GM12878 (cell line): ENCODE measurements around the gene EEPD1. TPM values are rescaled to one million over a fixed set of nuclear protein-coding genes. Genes with fewer than 3 reads are reported as not detected.

Source experiments
- ATAC-seq: fragments of 200-7000 bp; cut with Tn5 transposase; 3 replicates; pipeline ENCODE4 v1.9.1; 2020; ENCODE audit warnings: mild to moderate bottlenecking, moderate library complexity
- BruUV-seq: library from RNA; stranded (reverse); fragments of 400-500 nt; replicated peaks from 2 replicates; lab custom pipeline; 2021; lab: Mats Ljungman, UMichigan
- CTCF ChIA-PET: fragments of 300-600 bp; sonication (Branson Sonifier 250); formaldehyde crosslinking; extraction: SDS; loops from one replicate; lab custom pipeline; 2021; ENCODE audit warnings: inconsistent platforms; lab: Yijun Ruan, JAX
- POLR2A ChIA-PET: fragments of 350-600 bp; formaldehyde crosslinking; extraction: SDS; loops from one replicate; lab custom pipeline; 2021; ENCODE audit warnings: inconsistent platforms; lab: Charles Lee
- RAD21 ChIA-PET: fragments of 300-600 bp; sonication (Branson Sonifier 250); formaldehyde crosslinking; loops from one replicate; lab custom pipeline; 2023; ENCODE audit warnings: antibody characterized with exemption; ENCODE audit not compliant: unreplicated experiment; lab: Charles Lee
- SMC1A ChIA-PET: fragments of 300-600 bp; sonication (Branson Sonifier 250); formaldehyde crosslinking; loops from one replicate; lab custom pipeline; 2023; ENCODE audit not compliant: unreplicated experiment, uncharacterized antibody; lab: Charles Lee
- DNase-seq: peaks from one replicate; pipeline ENCODE4 v3.0.0-alpha.2; 2011; ENCODE audit warnings: low read depth, low spot score
- FAIRE-seq: peaks from 3 replicates; lab custom pipeline; 2011; peaks lifted over from hg19 to GRCh38; lab: Jason Lieb, UNC
- H2AFZ ChIP-seq: 2 replicates; pipeline ENCODE4 v1.6.0; 2011; ENCODE audit warnings: low read depth, low read length, control low read depth; ENCODE audit not compliant: control insufficient read depth
- H3K27ac ChIP-seq: 2 replicates; pipeline ENCODE4 v1.5.1; 2011; ENCODE audit warnings: control low read depth; ENCODE audit not compliant: control insufficient read depth, insufficient read depth
- H3K27me3 ChIP-seq, 2 experiments: replicated peaks in 1 of 2; 2 replicates each; pipeline versions ENCODE4 v1.6.0 to v1.6.1; 2011; ENCODE audit warnings: low read length in 1 of 2; ENCODE audit not compliant: control insufficient read depth in 2 of 2, insufficient read depth in 2 of 2
- H3K36me3 ChIP-seq, 2 experiments: 2 replicates each; pipeline ENCODE4 v1.5.1; 2011; ENCODE audit warnings: low read length in 1 of 2; ENCODE audit not compliant: control insufficient read depth in 2 of 2, insufficient read depth in 2 of 2
- H3K4me1 ChIP-seq: 2 replicates; pipeline ENCODE4 v1.6.1; 2011; ENCODE audit warnings: mild to moderate bottlenecking, low read length, moderate library complexity, mixed read lengths; ENCODE audit not compliant: control insufficient read depth, insufficient read depth
- H3K4me2 ChIP-seq: 2 replicates; pipeline ENCODE4 v1.6.0; 2011; ENCODE audit warnings: control low read depth; ENCODE audit not compliant: control insufficient read depth, insufficient read depth
- H3K4me3 ChIP-seq: fragments of 200-600 bp; sonication (generic); 2 replicates; pipeline ENCODE4 v1.5.1; 2016
- H3K79me2 ChIP-seq: 2 replicates; pipeline ENCODE4 v1.6.0; 2011; ENCODE audit warnings: low read length; ENCODE audit not compliant: control insufficient read depth, insufficient read depth
- H3K9ac ChIP-seq: 2 replicates; pipeline ENCODE4 v1.8.0; 2011; ENCODE audit warnings: low read length, control low read depth, mixed read lengths; ENCODE audit not compliant: control insufficient read depth, insufficient read depth
- H3K9me3 ChIP-seq: replicated peaks from 3 replicates; pipeline ENCODE4 v1.5.1; 2011; ENCODE audit warnings: mild to moderate bottlenecking, low read length; ENCODE audit not compliant: control insufficient read depth, insufficient read depth
- H4K20me1 ChIP-seq: 2 replicates; pipeline ENCODE4 v1.6.0; 2011; ENCODE audit not compliant: control insufficient read depth, insufficient read depth
- BHLHE40 ChIP-seq, 2 experiments: fragments of 450-650 bp in 1 of 2; IDR thresholded peaks; 2 replicates each; pipeline ENCODE4 v1.6.1; 2011 to 2017; ENCODE audit warnings: low read depth in 2 of 2, borderline replicate concordance in 1 of 2, improper control_type of control experiment in 1 of 2, low read length in 1 of 2, mild to moderate bottlenecking in 1 of 2
- E4F1 ChIP-seq: fragments of 450-650 bp; IDR thresholded peaks from 2 replicates; pipeline ENCODE4 v1.6.1; 2018; ENCODE audit warnings: borderline replicate concordance, mild to moderate bottlenecking; ENCODE audit not compliant: partially characterized antibody
- KLF5 ChIP-seq: fragments of 450-650 bp; IDR thresholded peaks from 2 replicates; pipeline ENCODE4 v1.6.1; 2014; ENCODE audit warnings: mild to moderate bottlenecking; ENCODE audit not compliant: partially characterized antibody
- MLLT1 ChIP-seq: fragments of 450-650 bp; IDR thresholded peaks from 2 replicates; pipeline ENCODE4 v1.6.1; 2016; ENCODE audit warnings: mild to moderate bottlenecking
- MTA2 ChIP-seq: fragments of 450-650 bp; IDR thresholded peaks from 2 replicates; pipeline ENCODE4 v1.6.1; 2016; ENCODE audit warnings: low read depth, mild to moderate bottlenecking, moderate library complexity
- NFXL1 ChIP-seq: fragments of 450-650 bp; IDR thresholded peaks from 2 replicates; pipeline ENCODE4 v1.6.1; 2017; ENCODE audit warnings: antibody characterized with exemption, mild to moderate bottlenecking, borderline replicate concordance
- RAD51 ChIP-seq: fragments of 450-650 bp; IDR thresholded peaks from 2 replicates; pipeline ENCODE4 v1.6.1; 2016; ENCODE audit warnings: moderate library complexity, mild to moderate bottlenecking, inconsistent platforms
- USF1 ChIP-seq: IDR thresholded peaks from 2 replicates; pipeline ENCODE4 v1.6.1; 2011; ENCODE audit warnings: borderline replicate concordance, low read depth, mild to moderate bottlenecking, moderate library complexity, mixed read lengths, low read length; ENCODE audit not compliant: insufficient read depth; ENCODE audit errors: extremely low read length
- ZNF207 ChIP-seq: fragments of 450-650 bp; IDR thresholded peaks from 2 replicates; pipeline ENCODE4 v1.6.1; 2014; ENCODE audit warnings: antibody characterized with exemption, mild to moderate bottlenecking, borderline replicate concordance
- WGBS: methylation state at CpG from one replicate; pipeline ENCODE4 v1.1.6; 2016; ENCODE audit warnings: low lambda C conversion rate; ENCODE audit not compliant: insufficient replicate concordance, insufficient coverage; ENCODE audit errors: missing lambda C conversion rate; 5-methylcytosine and 5-hydroxymethylcytosine counted together
- in situ Hi-C: fragments of 300-500 bp; cut with MboI; formaldehyde crosslinking; loops from 9 replicates; pipeline ENCODE4 v1.14.3; 2018; ENCODE audit warnings: mixed read lengths
- intact Hi-C: fragments of 100-400 bp; cut with micrococcal nuclease; formaldehyde crosslinking; loops from one replicate; pipeline ENCODE4 v1.14.2; 2022; ENCODE audit not compliant: unreplicated experiment
- polyA plus RNA-seq, 11 experiments: library from polyadenylated mRNA; depleted of rRNA in 4 of 11; unstranded in 6 of 11; stranded (reverse) in 5 of 11; fragments of >200 nt; fragmentation: Nextera tagmentation in 4 of 11; fragmentation: Illumina TruSeq in 1 of 11; extraction: Ambion mirVana in 4 of 11; extraction: Trizol in 1 of 11; gene quantifications; 1 replicate in 1 of 11; 2 replicates in 10 of 11; pipeline versions ENCODE4 v1.2.1 to v1.2.3, GENCODE V29; 2011 to 2016; ENCODE audit warnings: inconsistent platforms in 2 of 11, missing spikeins in 2 of 11, low read depth in 1 of 11
- total RNA-seq, 4 experiments: library from RNA; depleted of rRNA in 3 of 4; stranded (reverse); fragments of >200 nt in 3 of 4; fragmentation: Illumina TruSeq in 1 of 4; extraction: Trizol in 1 of 4; gene quantifications; 2 replicates each; pipeline versions ENCODE4 v1.2.1 to v1.2.3, GENCODE V29; 2013 to 2021
- TF ChIP-seq, protein P1 (sequence below): IDR thresholded peaks from 2 replicates; pipeline ENCODE4 v1.6.1; 2012; ENCODE audit warnings: low read depth, low read length, improper control_type of control experiment
- TF ChIP-seq, protein P2 (sequence below): fragments of 450-650 bp; IDR thresholded peaks from 2 replicates; pipeline ENCODE4 v1.6.1; 2016; ENCODE audit warnings: mild to moderate bottlenecking

EEPD1 gene
- total and polyA plus RNA-seq, 10 of the 15 experiments (the other 5 are each of a cell fraction or from before 2014, with no cell fraction given) = 0.24 to 2.8 (median 0.86) TPM; not detected in 1

- POLR2A ChIA-PET = interaction anchor here (0.7 kb wide), 1 partner anchor 98 kb away, joined by 3 read pairs; no protein-coding TSS in a partner anchor
- FAIRE-seq = no peak
- BruUV-seq = no TSS peak
Observed at GRCh38 chr7:36165059-36165458, 12.0 kb downstream of the EEPD1 start.

More at GRCh38 chr7:36165059-36165458, 12.0 kb downstream of the EEPD1 start:
- DNase-seq (no peak), ATAC-seq (peak; percentile 6; the same call in 2 of the 3 replicates)
- H3K4me1 ChIP-seq = no peaks in the 10 kb centered on the region
- H3K79me2 ChIP-seq = no peaks in the 10 kb centered on the region
- H3K9me3 ChIP-seq = no peaks in the 10 kb centered on the region
- no peak overlapping the region for H3K27ac ChIP-seq
- H3K36me3 ChIP-seq = no peaks in the 10 kb centered on the region
- ChIA-PET SMC1A (interaction anchor here (1.3 to 4.2 kb wide), 4 partner anchors 8 to 121 kb away, joined by 3 to 21 read pairs (median 12); no protein-coding TSS in a partner anchor), CTCF (interaction anchor here (1.0 to 1.3 kb wide), 2 partner anchors 36 to 127 kb away, joined by 3 read pairs; no protein-coding TSS in a partner anchor), RAD21 (interaction anchor here (0.9 to 1.3 kb wide), 2 partner anchors 10 to 123 kb away, joined by 3 to 4 read pairs; no protein-coding TSS in a partner anchor)
- H3K4me2 ChIP-seq = no peak overlapping the region
- no peak overlapping the region for H3K9ac ChIP-seq
- WGBS = 16% methylated on average over 2 of the region's 2 CpGs
- intact Hi-C loops (no loop called here), in situ Hi-C loops (no loop called here)
- no peak for TF ChIP-seq BHLHE40 (IDR thresholded peaks at IDR 0.05; ENCODE audit: borderline replicate concordance in 1 of 2, low read depth in 2 of 2, low read length in 1 of 2)
- no peak for TF ChIP-seq RAD51
- TF ChIP-seq USF1 = no peak
- TF ChIP-seq, protein P1, sequence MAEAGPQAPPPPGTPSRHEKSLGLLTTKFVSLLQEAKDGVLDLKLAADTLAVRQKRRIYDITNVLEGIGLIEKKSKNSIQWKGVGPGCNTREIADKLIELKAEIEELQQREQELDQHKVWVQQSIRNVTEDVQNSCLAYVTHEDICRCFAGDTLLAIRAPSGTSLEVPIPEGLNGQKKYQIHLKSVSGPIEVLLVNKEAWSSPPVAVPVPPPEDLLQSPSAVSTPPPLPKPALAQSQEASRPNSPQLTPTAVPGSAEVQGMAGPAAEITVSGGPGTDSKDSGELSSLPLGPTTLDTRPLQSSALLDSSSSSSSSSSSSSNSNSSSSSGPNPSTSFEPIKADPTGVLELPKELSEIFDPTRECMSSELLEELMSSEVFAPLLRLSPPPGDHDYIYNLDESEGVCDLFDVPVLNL = no peak
- TF ChIP-seq, protein P2, sequence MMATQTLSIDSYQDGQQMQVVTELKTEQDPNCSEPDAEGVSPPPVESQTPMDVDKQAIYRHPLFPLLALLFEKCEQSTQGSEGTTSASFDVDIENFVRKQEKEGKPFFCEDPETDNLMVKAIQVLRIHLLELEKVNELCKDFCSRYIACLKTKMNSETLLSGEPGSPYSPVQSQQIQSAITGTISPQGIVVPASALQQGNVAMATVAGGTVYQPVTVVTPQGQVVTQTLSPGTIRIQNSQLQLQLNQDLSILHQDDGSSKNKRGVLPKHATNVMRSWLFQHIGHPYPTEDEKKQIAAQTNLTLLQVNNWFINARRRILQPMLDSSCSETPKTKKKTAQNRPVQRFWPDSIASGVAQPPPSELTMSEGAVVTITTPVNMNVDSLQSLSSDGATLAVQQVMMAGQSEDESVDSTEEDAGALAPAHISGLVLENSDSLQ = no peak
- no peak for TF ChIP-seq MTA2
- no peak for TF ChIP-seq ZNF207
- TF ChIP-seq KLF5 = no peak
- TF ChIP-seq MLLT1 = no peak
- no peak for TF ChIP-seq E4F1
- TF ChIP-seq NFXL1 = no peak
- H2AFZ ChIP-seq = no peak overlapping the region
- no peak overlapping the region for H3K4me3 ChIP-seq
- H4K20me1 ChIP-seq = no peaks in the 10 kb centered on the region
- no peaks in the 10 kb centered on the region for H3K27me3 ChIP-seq
